DLD1 (cell line): ENCODE data around the gene JAKMIP1.

Experiments used
- in situ Hi-C: cut with HindIII; loops from 2 replicates; pipeline ENCODE4 v1.10.0; 2017; ENCODE audit warnings: low sequenced_read_pairs

The JAKMIP1 gene

GRCh38 chr4:6071191-6071958 is 129.0 kb downstream of the JAKMIP1 start:
- in situ Hi-C loops: loop anchor here (10.0 kb wide), 1 partner anchor 97 kb away; no protein-coding TSS in a partner anchor

GRCh38 chr4:6069845-6070709 is 130.3 kb downstream of the JAKMIP1 start:
- in situ Hi-C loops: loop anchor here (10.0 kb wide), 1 partner anchor 95 kb away; no protein-coding TSS in a partner anchor

- in situ Hi-C loops: no loop called here
These were observed 131.4 kb downstream of the JAKMIP1 start for GRCh38 chr4:6068986-6069385.

- in situ Hi-C loops: no loop called here
These were observed 134.3 kb downstream of the JAKMIP1 start for GRCh38 chr4:6065934-6066590.

GRCh38 chr4:6065166-6065565 is 135.2 kb downstream of the JAKMIP1 start:
- in situ Hi-C loops: no loop called here

GRCh38 chr4:6064383-6064782 is 136.0 kb downstream of the JAKMIP1 start:
- in situ Hi-C loops: no loop called here

GRCh38 chr4:6063684-6064083 is 136.7 kb downstream of the JAKMIP1 start:
- in situ Hi-C loops: no loop called here

GRCh38 chr4:6062133-6062532 is 138.2 kb downstream of the JAKMIP1 start:
- in situ Hi-C loops: no loop called here

- in situ Hi-C loops: no loop called here
These were observed 141.0 kb downstream of the JAKMIP1 start for GRCh38 chr4:6059375-6059805.

- in situ Hi-C loops: no loop called here
These were observed 141.6 kb downstream of the JAKMIP1 start for GRCh38 chr4:6058531-6059374.

GRCh38 chr4:6056976-6057766 is 143.2 kb downstream of the JAKMIP1 start:
- in situ Hi-C loops: no loop called here

GRCh38 chr4:6055436-6055835 is 144.9 kb downstream of the JAKMIP1 start:
- in situ Hi-C loops: no loop called here

GRCh38 chr4:6055030-6055429 is 145.3 kb downstream of the JAKMIP1 start:
- in situ Hi-C loops: no loop called here

- in situ Hi-C loops: no loop called here
These were observed 146.0 kb downstream of the JAKMIP1 start for GRCh38 chr4:6054162-6054922.

- in situ Hi-C loops: no loop called here
These were observed 147.7 kb downstream of the JAKMIP1 start for GRCh38 chr4:6052679-6053078.

GRCh38 chr4:6050551-6050950 is 149.8 kb downstream of the JAKMIP1 start:
- in situ Hi-C loops: no loop called here

GRCh38 chr4:6049985-6050384 is 150.4 kb downstream of the JAKMIP1 start:
- in situ Hi-C loops: no loop called here

GRCh38 chr4:6049278-6049677 is 151.1 kb downstream of the JAKMIP1 start:
- in situ Hi-C loops: no loop called here

- in situ Hi-C loops: no loop called here
These were observed 151.8 kb downstream of the JAKMIP1 start for GRCh38 chr4:6048537-6048936.
